Adrenal gland (tissue), 5 donors: ENCODE data around the gene APCDD1L.

Experiments used
- POLR2A ChIP-seq, 2 donors: fragments of 450-650 bp; IDR thresholded peaks; one replicate each; pipeline ENCODE4 v1.6.1; 2017; ENCODE audit warnings: antibody characterized with exemption in 2 of 2, mild to moderate bottlenecking in 2 of 2, moderate library complexity in 1 of 2
- TF ChIP-seq, protein P1 (sequence below), 6 experiments: fragments of 450-650 bp in 4 of 6; fragments of 200-600 bp in 2 of 6; sonication (generic) in 1 of 6; IDR thresholded peaks; 1 replicate in 5 of 6; 2 replicates in 1 of 6; pipeline versions ENCODE4 v1.5.1 to v1.8.0; 2016 to 2021; ENCODE audit warnings: antibody characterized with exemption in 6 of 6, mild to moderate bottlenecking in 2 of 6, moderate library complexity in 1 of 6
- donor health status: DM: no; HTN: no; CAD: no.

DNA sequence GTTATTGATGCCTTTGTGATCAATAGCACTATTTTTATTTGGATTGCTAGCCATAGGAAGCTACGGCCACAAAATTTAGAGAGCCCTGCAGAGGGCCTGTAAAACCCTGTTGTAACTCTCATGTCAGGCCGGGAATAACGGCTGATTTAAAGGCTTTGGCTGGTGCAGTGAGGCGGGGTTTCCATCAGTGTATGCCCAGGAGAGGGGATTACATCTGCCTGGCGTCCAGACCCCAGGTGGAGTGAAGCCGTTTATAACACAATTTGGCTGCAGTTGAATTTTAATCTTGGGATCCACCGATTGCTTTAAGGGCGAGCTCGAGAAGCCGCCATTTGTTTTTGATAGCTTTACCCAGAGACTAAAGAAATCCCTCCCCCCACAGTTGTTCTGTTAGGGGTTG, 29.1 kb upstream of the APCDD1L start:
- TF ChIP-seq, protein P1, sequence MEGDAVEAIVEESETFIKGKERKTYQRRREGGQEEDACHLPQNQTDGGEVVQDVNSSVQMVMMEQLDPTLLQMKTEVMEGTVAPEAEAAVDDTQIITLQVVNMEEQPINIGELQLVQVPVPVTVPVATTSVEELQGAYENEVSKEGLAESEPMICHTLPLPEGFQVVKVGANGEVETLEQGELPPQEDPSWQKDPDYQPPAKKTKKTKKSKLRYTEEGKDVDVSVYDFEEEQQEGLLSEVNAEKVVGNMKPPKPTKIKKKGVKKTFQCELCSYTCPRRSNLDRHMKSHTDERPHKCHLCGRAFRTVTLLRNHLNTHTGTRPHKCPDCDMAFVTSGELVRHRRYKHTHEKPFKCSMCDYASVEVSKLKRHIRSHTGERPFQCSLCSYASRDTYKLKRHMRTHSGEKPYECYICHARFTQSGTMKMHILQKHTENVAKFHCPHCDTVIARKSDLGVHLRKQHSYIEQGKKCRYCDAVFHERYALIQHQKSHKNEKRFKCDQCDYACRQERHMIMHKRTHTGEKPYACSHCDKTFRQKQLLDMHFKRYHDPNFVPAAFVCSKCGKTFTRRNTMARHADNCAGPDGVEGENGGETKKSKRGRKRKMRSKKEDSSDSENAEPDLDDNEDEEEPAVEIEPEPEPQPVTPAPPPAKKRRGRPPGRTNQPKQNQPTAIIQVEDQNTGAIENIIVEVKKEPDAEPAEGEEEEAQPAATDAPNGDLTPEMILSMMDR (IDR thresholded peaks at IDR 0.05) = no peak
- no peak for TF ChIP-seq POLR2A (IDR thresholded peaks at IDR 0.05)
